ENCODE measurements around the gene IDH3B. TPM values are rescaled to one million over a fixed set of nuclear protein-coding genes. Genes with fewer than 3 reads are reported as not detected.

Gene IDH3B
- total and polyA plus RNA-seq, 2 of the 13 experiments (the other 11 are each of a cell fraction or from before 2014, with no cell fraction given): 215 to 254 TPM

DNA sequence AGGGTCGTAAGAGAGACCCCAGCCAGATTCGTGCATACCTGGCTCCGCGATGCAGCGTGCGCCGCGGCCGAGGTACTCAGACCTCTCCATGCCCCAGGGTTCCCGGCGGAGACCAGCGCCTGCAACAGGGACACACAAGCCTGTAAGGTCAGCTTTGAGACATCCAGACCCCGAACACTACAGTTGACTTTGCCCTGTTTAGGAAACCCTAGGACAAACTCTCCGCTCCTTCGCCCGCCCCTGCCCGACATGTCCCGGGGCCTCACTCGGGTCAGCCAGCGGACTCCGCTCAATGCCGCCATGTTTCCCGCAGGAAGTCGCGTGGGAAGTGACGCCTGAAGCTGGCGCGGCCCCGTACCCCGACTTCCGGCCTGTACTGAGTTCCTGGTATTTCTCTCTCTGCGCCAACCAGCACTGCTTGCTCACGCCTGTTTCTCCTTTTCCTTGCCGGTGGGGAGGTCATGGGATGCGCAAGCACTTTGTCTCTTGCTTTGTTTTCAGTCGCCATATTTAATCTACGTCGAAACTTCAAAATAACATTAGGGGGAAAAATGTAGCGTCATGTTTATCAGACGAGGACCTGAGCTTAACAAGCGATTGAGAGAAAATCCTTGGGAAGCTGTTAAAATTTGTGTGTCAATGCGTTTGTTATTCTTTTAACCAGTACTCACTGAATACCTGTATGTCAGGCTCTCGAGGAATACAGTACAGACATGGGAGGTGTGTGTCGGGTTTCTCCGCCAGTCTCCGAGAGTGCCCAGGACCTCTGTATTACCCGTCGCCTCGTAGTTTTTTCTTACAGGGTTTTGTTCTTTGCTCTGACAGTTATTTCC lies at the start of gene IDH3B (continued):
- no peak for TF ChIP-seq HMGA1 (CRISPR knock-in tag; conservative IDR thresholded peaks at IDR 0.05)
- TF ChIP-seq CBFB (CRISPR knock-in tag; IDR thresholded peaks at IDR 0.05): peak; percentile 97
- peak; percentile 97 for TF ChIP-seq TOPORS (CRISPR knock-in tag; IDR thresholded peaks at IDR 0.05)
- peak; percentile 89 for TF ChIP-seq SMAD9 (CRISPR knock-in tag; IDR thresholded peaks at IDR 0.05)
- TF ChIP-seq FOXP1 (IDR thresholded peaks at IDR 0.05): no peak
- no peak for TF ChIP-seq FOXP1 (CRISPR knock-in tag; IDR thresholded peaks at IDR 0.05)
- TF ChIP-seq BRD4 (CRISPR knock-in tag; IDR thresholded peaks at IDR 0.05): peak; percentile 96
- no peak for TF ChIP-seq ZNF207 (IDR thresholded peaks at IDR 0.05; ENCODE audit: borderline replicate concordance)
- TF ChIP-seq SAP130 (CRISPR knock-in tag; IDR thresholded peaks at IDR 0.05; ENCODE audit: low read depth): peak; percentile 99
- TF ChIP-seq U2AF2 (IDR thresholded peaks at IDR 0.05; ENCODE audit: low read depth, low read length): no peak
- TF ChIP-seq ZNF362 (CRISPR knock-in tag; IDR thresholded peaks at IDR 0.05; ENCODE audit: borderline replicate concordance): no peak; the same call in 1 of the 2 replicates
- TF ChIP-seq HMG20A (CRISPR knock-in tag; IDR thresholded peaks at IDR 0.05; ENCODE audit: borderline replicate concordance): peak; percentile 36; the same call in 1 of the 2 replicates
- peak; percentile 33; the same call in 1 of the 2 replicates for TF ChIP-seq ZSCAN30 (CRISPR knock-in tag; IDR thresholded peaks at IDR 0.05)
- TF ChIP-seq ZNF160 (CRISPR knock-in tag; IDR thresholded peaks at IDR 0.05): peak; percentile 21; the same call in 1 of the 2 replicates
- peak; percentile 57; the same call in 1 of the 2 replicates for TF ChIP-seq KLF15 (CRISPR knock-in tag; IDR thresholded peaks at IDR 0.05; ENCODE audit: borderline replicate concordance)
- TF ChIP-seq ZNF20 (CRISPR knock-in tag; IDR thresholded peaks at IDR 0.05): peak; percentile 40; the same call in 1 of the 2 replicates
- TF ChIP-seq ZEB1 (IDR thresholded peaks at IDR 0.05; ENCODE audit: insufficient replicate concordance, low read depth): peak; percentile 65
- 0 out of 2 replicates have a peak, but pooled peaks have one; percentile 60 for TF ChIP-seq CENPT (CRISPR knock-in tag; IDR thresholded peaks at IDR 0.05; ENCODE audit: low read depth)
- peak; percentile 98 for TF ChIP-seq ZNF33B (CRISPR knock-in tag; IDR thresholded peaks at IDR 0.05)
- peak; percentile 92; the same call in 1 of the 2 replicates for TF ChIP-seq ZNF550 (CRISPR knock-in tag; IDR thresholded peaks at IDR 0.05; ENCODE audit: borderline replicate concordance)
- TF ChIP-seq RARA (CRISPR knock-in tag; IDR thresholded peaks at IDR 0.05): peak; percentile 67
- TF ChIP-seq NFE2 (CRISPR knock-in tag; IDR thresholded peaks at IDR 0.05): no peak
- TF ChIP-seq, protein P1, sequence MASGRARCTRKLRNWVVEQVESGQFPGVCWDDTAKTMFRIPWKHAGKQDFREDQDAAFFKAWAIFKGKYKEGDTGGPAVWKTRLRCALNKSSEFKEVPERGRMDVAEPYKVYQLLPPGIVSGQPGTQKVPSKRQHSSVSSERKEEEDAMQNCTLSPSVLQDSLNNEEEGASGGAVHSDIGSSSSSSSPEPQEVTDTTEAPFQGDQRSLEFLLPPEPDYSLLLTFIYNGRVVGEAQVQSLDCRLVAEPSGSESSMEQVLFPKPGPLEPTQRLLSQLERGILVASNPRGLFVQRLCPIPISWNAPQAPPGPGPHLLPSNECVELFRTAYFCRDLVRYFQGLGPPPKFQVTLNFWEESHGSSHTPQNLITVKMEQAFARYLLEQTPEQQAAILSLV (CRISPR knock-in tag; IDR thresholded peaks at IDR 0.05; ENCODE audit: borderline replicate concordance): peak; percentile 92
- no peak for TF ChIP-seq MTERF4 (CRISPR knock-in tag; IDR thresholded peaks at IDR 0.05)
- TF ChIP-seq MLXIP (CRISPR knock-in tag; IDR thresholded peaks at IDR 0.05; ENCODE audit: borderline replicate concordance): no peak
- TF ChIP-seq ZNF768 (CRISPR knock-in tag; IDR thresholded peaks at IDR 0.05): peak; percentile 83

Measured in HepG2 (cell line).